ENCODE measurements around the gene PIGX. TPM values are rescaled to one million over a fixed set of nuclear protein-coding genes. Genes with fewer than 3 reads are reported as not detected.

The PIGX gene
- total and polyA plus RNA-seq, 2 experiments from 2014 or later = 31.6 to 36.7 TPM

Small RNA genes within 50 kb of the gene (small RNA-seq; reads per million reads assigned to genes)
- gene RNU4-89P (not detected), gene RNU6-42P (0.12 reads per million), gene RNU6-646P (not detected)

Other genes with a start within 250 kb of the PIGX start
- 9.4 and 13.5 TPM in 2 replicates for gene RNF168, start 208.6 kb upstream of the PIGX start, total RNA-seq
- 4.5 and 5.3 TPM in 2 replicates for gene RNF168, start 208.6 kb upstream of the PIGX start, polyA plus RNA-seq
- not detected in 2 replicates for gene SMCO1, start 197.0 kb upstream of the PIGX start, total RNA-seq
- gene SMCO1, start 197.0 kb upstream of the PIGX start, polyA plus RNA-seq = not detected in 2 replicates
- gene WDR53, start 143.8 kb upstream of the PIGX start, total RNA-seq = 6.4 and 6.9 TPM in 2 replicates
- gene WDR53, start 143.8 kb upstream of the PIGX start, polyA plus RNA-seq = 7.2 and 8.8 TPM in 2 replicates
- 10.1 and 12.2 TPM in 2 replicates for gene FBXO45, start 143.7 kb upstream of the PIGX start, total RNA-seq
- gene FBXO45, start 143.7 kb upstream of the PIGX start, polyA plus RNA-seq = 3.4 and 6.8 TPM in 2 replicates
- 0.33 and 0.36 TPM in 2 replicates for gene NRROS, start 72.7 kb upstream of the PIGX start, total RNA-seq
- not detected in 2 replicates for gene NRROS, start 72.7 kb upstream of the PIGX start, polyA plus RNA-seq
- gene CEP19, start 127 bp upstream of the PIGX start, total RNA-seq = 3.2 and 3.8 TPM in 2 replicates
- 4.6 and 6.0 TPM in 2 replicates for gene CEP19, start 127 bp upstream of the PIGX start, polyA plus RNA-seq
- 50.9 and 51.5 TPM in 2 replicates for gene PAK2, start 27.5 kb downstream of the PIGX start, total RNA-seq
- gene PAK2, start 27.5 kb downstream of the PIGX start, polyA plus RNA-seq = 25.6 and 26.5 TPM in 2 replicates
- gene SENP5, start 155.5 kb downstream of the PIGX start, total RNA-seq = 32.2 and 37.9 TPM in 2 replicates
- 11.3 and 16.8 TPM in 2 replicates for gene SENP5, start 155.5 kb downstream of the PIGX start, polyA plus RNA-seq
- 60.2 and 78.3 TPM in 2 replicates for gene NCBP2, start 230.2 kb downstream of the PIGX start, total RNA-seq
- gene NCBP2, start 230.2 kb downstream of the PIGX start, polyA plus RNA-seq = 94.5 and 101 TPM in 2 replicates